ENCODE data around the gene ZFP92. TPM values are rescaled to one million over a fixed set of nuclear protein-coding genes. Genes with fewer than 3 reads are reported as not detected.

ZFP92 gene
- total and polyA plus RNA-seq, 2 experiments from 2014 or later, result 0.09 TPM; not detected in 1

- Histone ChIP-seq H3K27me3 (peaks cover 1% of the 10 kb centered on the region), H3K4me1 (ENCODE audit: low read depth) (no peaks in the 10 kb centered on the region), H3K27ac (no peak overlapping the region), H3K4me3 (no peak overlapping the region), H3K36me3 (no peaks in the 10 kb centered on the region), H3K9me3 (ENCODE audit: low read depth) (no peaks in the 10 kb centered on the region)
- no peak for DNase-seq (ENCODE audit: low read depth in 1 of 2, low spot score in 1 of 2)
- no peak for TF ChIP-seq CTCF (IDR thresholded peaks at IDR 0.05; ENCODE audit: low read depth, low read length)
Observed at GRCh38 chrX:153370293-153371055, 40.8 kb upstream of the ZFP92 start.

- H3K4me3 ChIP-seq, result no peak overlapping the region
- H3K27me3 ChIP-seq, result no peaks in the 10 kb centered on the region
- DNase-seq (ENCODE audit: low read depth in 1 of 2, low spot score in 1 of 2), result no peak
- H3K9me3 ChIP-seq (ENCODE audit: low read depth), result no peaks in the 10 kb centered on the region
- no peaks in the 10 kb centered on the region for H3K36me3 ChIP-seq
- no peak for TF ChIP-seq CTCF (IDR thresholded peaks at IDR 0.05; ENCODE audit: low read depth, low read length)
- H3K27ac ChIP-seq, result no peak overlapping the region
- H3K4me1 ChIP-seq (ENCODE audit: low read depth), result no peaks in the 10 kb centered on the region
Observed at GRCh38 chrX:153371256-153371655, 40.0 kb upstream of the ZFP92 start.

- H3K27ac ChIP-seq, result no peak overlapping the region
- no peaks in the 10 kb centered on the region for H3K36me3 ChIP-seq
Observed at GRCh38 chrX:153372949-153373348, 38.3 kb upstream of the ZFP92 start.

GRCh38 chrX:153374426-153374825 lies 36.8 kb upstream of the ZFP92 start:
- no peak for DNase-seq (ENCODE audit: low read depth in 1 of 2, low spot score in 1 of 2)
- no peak for TF ChIP-seq CTCF (IDR thresholded peaks at IDR 0.05; ENCODE audit: low read depth, low read length)
- H3K27ac ChIP-seq, result no peak overlapping the region
- H3K4me3 ChIP-seq, result no peak overlapping the region
- H3K36me3 ChIP-seq, result no peaks in the 10 kb centered on the region
- H3K9me3 ChIP-seq (ENCODE audit: low read depth), result no peaks in the 10 kb centered on the region
- no peaks in the 10 kb centered on the region for H3K27me3 ChIP-seq
- no peaks in the 10 kb centered on the region for H3K4me1 ChIP-seq (ENCODE audit: low read depth)

More at GRCh38 chrX:153372949-153373348, 38.3 kb upstream of the ZFP92 start:
- Histone ChIP-seq H3K27me3 (no peaks in the 10 kb centered on the region), H3K4me1 (ENCODE audit: low read depth) (no peaks in the 10 kb centered on the region), H3K9me3 (ENCODE audit: low read depth) (no peaks in the 10 kb centered on the region), H3K4me3 (no peak overlapping the region)
- TF ChIP-seq CTCF (IDR thresholded peaks at IDR 0.05; ENCODE audit: low read depth, low read length), result no peak
- no peak for DNase-seq (ENCODE audit: low read depth in 1 of 2, low spot score in 1 of 2)

GRCh38 chrX:153375571-153375970 lies 35.7 kb upstream of the ZFP92 start:
- Histone ChIP-seq H3K27ac (no peak overlapping the region), H3K9me3 (ENCODE audit: low read depth) (no peaks in the 10 kb centered on the region), H3K4me3 (no peak overlapping the region), H3K4me1 (ENCODE audit: low read depth) (no peaks in the 10 kb centered on the region), H3K36me3 (no peaks in the 10 kb centered on the region), H3K27me3 (no peaks in the 10 kb centered on the region)
- DNase-seq (ENCODE audit: low read depth in 1 of 2, low spot score in 1 of 2), result no peak
- TF ChIP-seq CTCF (IDR thresholded peaks at IDR 0.05; ENCODE audit: low read depth, low read length), result no peak
